CD4-positive, alpha-beta T cell treated with Interleukin-17A for 4 hours (primary cell): ENCODE results near the gene TRAFD1.

Source experiments
- DNase-seq: peaks from one replicate; pipeline ENCODE4 v3.0.0-alpha.2; 2020; ENCODE audit warnings: mixed read lengths

The TRAFD1 gene

DNA sequence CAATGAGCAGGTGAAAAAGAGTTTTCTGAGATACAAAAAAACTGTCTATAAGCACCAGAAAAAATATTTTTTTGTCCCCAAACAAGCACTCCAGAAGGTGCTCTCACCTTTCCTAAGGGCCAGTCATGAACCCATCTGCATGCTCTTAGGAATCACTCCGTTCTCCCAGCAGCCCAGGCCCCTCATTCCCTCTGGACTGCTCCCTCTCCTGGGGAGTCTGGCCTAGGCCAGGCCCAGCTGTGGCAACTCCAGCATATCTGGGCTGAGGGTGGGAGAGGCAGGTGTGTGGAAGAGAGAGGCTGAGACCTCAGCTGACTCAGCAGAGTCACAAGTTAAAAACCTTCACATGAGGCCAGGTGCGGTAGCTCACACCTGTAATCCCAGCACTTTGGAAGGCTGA is 54.6 kb downstream of the TRAFD1 start:
- no peak for DNase-seq

DNA sequence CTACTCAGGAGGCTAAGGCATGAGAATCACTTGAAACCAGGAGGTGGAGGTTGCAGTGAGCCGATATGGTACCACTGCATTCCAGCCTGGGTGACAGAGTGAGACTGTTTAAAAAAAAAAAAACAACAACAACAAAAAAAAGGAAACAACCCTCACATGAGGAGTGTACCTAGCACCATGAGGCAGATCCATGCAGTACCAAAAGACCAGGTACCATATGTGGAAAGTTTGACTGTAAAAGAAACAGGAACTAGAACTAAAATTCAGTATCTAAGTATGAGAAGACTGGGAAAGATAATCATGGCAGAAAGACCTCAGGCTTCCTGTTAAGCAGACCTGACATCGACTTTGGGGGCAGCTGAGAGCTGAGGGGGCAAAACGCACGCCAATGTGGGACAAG is 55.1 kb downstream of the TRAFD1 start:
- DNase-seq: no peak

DNA sequence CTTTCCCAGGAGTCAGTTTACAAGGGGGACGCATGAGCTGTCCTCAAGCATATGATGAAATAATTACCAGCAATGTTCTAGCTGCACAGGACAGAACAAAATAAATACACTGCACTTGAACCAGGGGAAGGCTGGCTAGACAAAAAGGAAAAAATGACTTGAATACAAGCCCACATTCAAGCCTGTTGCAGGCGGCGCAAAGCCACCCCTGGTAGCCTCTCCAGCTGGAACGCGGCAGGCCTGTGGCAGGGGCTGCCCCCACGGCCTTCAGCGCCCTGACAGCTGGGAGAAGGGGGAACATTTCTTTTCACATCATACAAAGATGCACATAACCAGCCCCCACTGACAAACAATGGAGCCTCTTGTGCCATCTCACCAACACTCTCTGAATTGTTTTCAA is 57.1 kb downstream of the TRAFD1 start:
- DNase-seq: no peak

DNA sequence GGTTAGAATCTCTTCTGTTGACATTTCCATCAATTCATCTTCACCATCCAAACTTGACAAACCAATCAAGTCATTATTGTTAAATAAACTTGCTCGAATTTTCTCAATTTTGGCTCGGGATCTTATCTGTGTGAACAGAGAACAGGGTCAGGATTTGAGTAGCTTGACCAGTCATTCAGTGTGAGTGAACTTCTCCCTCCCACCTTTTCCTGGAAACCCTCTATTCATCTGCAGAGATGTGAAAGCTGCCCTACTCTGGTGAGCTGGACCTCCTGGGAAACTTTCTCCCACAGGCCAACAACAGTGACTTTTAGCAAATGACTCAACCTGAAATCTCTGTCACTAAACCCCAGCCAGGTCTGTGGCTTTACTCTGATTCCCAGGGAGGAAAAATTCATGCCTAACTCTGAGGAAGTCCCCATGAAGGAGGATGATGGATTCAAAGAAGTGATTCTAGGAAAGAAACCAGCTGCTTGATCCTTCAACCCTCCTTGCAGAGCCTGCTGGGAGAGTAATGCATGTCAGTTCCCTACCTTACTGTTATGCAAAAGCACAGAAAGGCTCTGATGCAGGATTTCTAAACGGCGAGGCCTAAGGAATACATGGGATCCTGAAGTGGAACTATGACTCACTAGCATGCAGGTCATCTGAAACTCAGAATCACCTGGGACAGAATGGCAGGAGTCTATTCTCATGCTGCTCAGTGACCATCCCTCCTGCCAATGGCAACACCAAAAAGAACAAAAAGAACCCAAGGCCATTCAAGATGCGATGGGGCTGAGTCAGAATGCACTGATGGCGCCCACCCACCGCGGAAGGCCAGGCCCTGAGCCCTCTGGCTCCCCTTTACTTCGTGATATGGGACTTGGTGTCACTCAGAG is 58.0 kb downstream of the TRAFD1 start:
- no peak for DNase-seq

DNA sequence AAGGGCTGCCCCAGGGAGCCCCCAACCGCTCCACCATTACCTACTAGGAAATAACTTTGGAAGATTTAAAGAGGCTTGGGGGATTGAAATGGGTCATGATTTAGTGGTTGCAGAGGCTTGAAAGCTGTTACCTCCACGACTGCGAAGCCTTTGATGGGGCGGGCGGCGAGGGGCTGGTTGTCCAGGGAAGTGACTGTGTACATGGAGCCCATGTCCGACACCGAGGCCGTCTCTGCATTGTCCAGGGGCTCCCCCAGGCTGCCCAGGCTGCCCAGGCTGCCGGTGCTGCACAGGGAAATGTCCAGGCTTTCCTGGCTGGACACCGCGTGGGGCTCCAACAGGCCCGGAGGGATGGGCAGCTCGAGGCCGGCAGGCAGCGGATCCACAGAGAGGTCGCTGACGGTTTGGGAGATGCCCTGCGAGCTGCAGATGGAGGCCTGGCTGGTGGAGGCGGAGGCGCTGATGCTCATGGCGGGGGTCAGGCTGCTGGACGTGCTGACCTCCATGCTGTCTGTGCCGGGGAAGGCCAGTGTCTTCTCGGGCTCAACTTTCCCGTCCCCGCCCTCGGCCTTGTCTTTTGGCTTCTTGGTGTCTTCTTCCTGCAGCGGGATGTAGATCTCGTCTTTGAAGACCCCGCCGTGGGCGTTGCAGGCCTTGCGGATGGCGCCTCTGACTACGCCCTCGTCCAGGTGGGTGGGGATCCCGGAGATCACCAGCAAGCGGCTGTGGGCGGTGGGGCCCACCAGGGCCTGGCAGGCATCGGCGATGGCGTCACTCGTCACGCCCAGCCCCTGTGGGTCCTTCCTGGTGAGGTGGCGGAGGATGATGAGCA is 58.9 kb downstream of the TRAFD1 start:
- no peak for DNase-seq

DNA sequence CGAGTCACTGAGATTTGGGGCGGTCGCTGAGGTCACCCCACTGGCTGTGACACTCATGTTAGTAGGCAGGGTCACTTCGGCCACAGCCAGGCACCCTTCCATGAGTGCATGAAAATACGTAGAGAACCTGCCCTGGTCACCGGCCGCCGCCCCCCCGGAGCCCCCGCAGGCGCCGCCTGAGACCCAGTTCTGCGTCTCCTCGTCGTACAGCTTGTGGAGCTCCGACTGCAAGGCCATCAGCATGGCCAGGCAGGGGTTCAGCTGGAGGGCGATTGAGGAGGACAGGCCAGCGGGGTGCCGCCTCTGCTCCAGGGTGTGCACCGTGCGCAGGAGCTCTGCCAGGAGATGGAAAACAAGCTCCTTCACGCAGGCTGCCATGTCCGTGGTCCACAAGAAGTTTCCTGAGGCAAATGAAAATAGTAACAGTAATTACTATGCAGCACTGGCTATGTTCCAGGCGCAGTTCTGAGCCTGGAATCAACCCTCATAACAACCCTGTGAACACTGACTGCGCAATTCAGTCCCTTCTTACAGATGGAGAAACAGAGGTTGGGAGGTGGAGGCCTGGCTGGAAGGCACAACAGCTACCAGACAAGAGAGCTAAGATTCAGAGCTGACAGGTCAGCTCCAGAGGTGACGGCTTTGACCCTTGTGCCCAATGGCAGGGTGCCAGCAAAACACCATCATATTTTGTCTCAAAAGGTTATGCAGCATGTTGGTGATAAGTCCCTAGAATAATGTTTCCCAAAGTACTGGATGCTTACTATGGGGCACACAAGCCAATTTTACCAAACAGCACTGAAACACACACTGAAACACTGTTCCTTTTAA is 59.9 kb downstream of the TRAFD1 start:
- DNase-seq: no peak

DNA sequence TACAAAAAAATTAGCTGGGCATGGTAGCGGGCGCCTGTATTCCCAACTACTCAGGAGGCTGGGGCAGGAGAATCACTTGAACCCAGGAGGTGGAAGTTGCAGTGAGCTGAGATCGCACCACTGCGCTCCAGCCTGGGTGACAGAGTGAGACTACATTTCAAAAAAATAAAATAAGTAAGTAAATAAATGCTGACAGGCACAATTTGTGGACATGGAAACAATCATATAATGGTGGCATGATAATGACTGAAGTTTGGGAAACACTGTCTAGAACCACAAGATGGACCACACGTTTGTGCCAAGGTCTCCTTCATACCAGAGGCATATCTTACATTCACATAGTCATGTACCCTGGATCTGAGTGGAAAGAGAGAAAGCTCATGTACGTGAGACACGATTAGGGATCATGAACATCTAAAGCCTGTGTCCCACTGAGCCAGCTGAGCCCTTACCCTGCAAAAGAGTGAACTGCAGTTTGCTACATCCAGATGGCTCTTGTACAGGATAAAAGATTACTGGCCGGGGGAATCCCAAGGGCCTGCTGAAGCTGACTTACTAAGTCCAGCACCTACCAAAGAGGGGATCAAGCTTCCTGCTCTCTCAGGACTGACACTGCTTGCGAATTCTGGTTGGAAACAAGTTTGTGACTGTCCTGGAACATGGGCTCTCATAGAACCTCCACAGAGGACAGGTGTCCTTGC is 62.9 kb downstream of the TRAFD1 start:
- no peak for DNase-seq

DNA sequence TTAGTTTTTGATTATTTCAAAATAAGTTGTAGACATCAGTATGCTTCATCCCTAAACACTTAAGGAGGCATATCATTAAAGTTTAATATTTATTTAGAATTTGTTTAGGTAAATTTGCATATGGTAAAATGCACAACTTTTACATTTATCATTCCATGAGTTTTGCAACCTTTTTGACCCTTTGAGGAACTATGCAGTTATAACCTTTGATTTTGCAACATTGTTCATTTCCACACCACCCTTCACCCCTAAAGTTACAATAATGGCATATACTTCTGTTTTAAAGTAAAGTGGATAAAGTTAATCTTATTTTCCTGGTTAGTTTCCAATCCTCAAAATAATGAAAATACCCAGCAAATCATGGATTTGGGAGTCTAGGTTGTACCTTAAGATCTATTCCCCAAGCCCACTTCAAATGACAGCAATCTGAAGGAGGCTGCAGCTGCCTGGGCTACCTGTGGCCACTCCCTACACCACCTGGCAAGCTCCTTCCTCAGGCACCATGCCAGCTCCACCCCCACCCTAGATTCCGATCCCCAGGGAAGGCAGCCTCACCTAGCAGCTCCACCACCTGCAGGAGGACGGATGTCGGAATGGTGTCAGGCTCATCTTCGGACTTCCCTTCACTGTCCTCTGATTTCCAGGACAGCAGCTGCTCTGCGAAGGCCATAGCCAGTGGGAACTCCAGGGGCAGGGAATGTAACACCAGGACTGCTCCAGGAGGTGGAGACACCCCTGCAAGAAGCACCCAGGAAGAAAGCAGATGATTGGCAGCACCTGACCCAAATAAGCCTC is 65.1 kb downstream of the TRAFD1 start:
- no peak for DNase-seq

DNA sequence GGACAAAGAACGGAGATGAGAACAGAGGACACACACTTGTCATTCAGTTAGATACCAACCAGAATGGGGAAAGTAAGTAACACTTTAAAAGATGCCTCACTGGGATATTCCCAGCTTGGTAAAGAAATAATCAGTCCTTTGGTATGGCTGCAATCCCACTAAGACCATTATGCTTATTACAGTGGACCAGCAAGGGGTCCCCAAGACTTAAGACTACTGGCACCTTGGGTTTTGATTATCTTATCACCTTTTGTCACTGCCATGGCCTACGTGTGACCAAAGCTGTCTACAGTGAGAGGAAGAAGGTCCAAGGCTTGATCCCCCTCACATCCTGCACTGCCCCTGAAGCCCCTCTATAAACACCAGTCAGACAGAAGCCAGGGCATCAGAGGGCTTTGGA is 65.8 kb downstream of the TRAFD1 start:
- DNase-seq: no peak

DNA sequence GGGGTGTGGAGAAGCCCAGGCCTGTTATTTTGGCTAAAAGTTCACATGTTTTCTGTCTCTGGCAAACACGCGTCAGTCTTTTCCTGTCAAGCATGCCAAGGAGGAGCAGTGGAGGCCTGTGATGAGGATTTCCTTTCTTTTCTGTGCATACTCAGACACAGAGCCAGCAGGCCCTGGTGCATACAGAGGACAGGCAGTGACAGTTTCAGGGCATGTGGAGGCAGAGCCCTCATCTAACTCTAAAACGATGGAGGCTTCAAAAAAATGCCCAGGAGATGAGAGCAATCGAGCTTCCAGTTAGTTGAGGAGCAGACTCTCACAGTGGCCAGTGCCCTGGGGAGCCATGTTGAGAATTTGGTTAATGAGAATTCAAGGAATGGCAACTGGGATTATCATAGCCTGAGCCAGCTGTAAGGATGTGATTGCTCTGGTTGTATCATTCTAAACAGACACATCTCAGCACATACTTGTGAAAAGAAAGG is 66.5 kb downstream of the TRAFD1 start:
- DNase-seq: no peak

DNA sequence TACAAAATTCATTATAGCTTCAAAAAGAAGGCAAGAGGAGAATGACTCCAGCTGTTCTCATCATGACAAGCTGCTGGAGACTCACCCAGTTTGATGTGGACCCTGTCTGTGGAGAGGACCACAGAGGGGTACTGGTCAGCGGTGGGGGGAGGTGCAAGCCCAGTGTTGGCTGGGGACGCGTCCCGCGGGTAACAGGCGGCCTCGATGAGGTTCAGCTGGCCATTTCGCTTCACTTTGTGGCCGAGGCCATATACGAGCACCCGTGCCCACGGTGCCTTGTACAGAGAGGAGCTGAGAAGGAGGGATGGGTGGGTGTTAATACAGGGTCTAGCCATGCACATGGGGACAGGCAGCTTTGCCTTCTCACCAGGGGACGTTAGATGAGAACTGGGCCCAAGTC is 67.1 kb downstream of the TRAFD1 start:
- no peak for DNase-seq

DNA sequence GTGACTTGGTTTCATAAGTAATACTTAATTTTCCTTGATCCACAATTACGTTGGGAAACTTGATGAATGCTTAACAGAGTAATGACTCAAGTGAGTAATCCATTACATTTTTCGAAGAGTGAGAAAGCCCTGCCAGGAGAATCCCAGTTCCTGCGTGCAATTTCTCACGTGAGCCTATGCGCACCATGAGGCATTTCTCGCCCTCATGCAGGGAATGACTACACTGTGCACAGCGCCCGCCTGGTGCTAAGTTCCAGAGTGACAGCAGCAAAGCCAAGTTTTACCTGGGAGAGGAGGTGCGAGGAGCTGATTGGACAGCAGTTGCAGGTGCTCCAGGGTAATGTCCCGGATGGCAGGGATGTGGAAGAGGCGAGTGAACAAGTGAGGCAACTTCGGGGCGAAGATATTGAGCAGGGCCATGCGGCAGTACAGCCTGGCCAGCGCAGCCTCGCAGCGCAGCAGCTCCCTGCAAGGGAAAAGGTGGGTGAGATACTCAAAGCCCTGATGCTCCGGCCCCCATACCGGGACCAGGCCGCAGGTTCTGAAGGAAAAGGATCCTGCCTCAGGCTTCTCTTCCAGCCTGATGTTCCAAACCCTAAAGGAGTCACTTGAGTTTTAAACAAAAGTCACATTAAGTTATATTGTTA is 69.4 kb downstream of the TRAFD1 start:
- no peak for DNase-seq

DNA sequence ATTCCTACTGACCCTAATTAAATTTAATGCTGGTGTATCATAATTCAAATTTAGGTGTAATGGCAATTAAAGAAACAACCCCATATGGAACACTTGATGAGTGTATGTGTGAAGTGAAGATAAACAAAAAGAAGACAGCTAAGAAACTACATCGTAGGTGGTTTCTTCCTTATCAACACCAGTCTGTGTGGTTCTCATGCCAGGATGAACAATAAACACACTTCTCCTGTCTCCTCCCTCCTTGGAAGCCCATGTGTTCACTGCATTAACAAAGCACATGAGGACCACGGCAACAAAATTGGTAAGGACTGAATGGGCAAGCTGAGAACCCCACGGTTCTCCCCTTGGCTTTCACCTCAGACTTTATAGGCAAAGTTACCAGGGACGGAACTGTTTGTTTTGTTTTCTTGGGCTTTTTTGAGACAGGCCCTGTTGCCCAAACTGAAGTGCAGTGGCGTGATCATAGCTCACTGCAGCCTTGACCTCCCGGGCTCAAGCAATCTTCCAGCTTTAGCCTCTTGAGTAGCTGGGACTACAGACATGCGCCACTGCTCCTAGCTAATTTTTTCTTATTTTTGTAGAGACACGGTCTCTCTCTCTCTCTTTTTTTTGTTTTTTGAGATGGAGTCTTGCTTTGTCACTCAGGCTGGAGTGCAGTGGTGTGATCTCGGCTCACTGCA is 71.0 kb downstream of the TRAFD1 start:
- no peak for DNase-seq

DNA sequence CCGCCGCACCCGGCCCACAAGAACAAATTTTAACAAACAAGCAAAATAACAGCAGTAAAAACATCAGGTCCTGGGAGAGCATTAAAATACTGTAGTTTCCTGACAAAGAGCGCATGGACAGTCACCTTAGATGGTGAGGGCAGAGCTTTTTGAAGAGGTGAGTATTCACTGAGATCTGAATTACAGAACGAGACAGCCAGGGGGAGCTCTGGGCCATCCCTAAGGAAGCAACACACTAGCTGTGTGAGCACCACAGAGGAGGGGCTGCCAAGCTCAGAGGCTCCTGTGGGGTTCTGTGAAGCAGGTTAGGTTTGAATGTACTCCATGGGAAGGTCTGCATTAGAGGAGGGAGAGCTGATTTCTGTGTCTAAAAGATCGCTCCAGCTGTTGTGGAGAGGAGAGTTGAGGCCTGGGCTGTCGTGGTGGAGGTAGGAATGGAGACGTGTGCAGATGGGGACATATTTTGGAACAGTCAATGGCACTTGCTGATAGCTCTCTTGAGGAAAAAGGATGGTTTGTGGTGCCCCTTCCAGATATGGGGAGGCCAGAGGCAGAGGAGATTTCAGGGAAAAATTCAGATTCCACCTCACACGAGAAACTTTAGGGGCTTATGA is 72.9 kb downstream of the TRAFD1 start:
- peak; percentile 57 for DNase-seq

DNA sequence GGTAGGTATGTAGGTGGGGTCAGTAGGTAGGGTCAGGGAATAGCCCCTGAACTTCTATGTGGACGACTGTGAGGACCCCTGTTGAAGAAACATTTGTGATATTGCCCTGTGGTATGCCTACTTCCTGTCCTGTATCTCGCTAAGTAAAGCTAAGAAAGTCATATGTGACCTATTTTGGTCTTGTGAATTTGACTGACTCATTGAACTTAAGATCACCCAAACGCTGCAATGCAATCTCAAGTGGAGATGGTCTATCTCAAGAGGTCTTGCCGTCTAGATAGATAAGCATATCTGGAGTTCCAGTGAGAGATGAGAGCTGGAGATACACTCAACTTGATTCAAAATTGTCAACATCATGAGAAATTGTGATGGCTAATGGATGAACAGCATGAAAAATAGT is 73.8 kb downstream of the TRAFD1 start:
- DNase-seq: no peak
